SK-MEL-5 (cell line): ENCODE results near the gene PRKG1. TPM values are rescaled to one million over a fixed set of nuclear protein-coding genes. Genes with fewer than 3 reads are reported as not detected.

ENCODE experiments used
- DNase-seq: peaks from one replicate; pipeline ENCODE4 v3.0.0-alpha.2; 2016; ENCODE audit warnings: low read depth, low spot score
- in situ Hi-C: cut with HindIII; loops from 2 replicates; pipeline ENCODE4 v1.10.0; 2016; ENCODE audit warnings: low sequenced_read_pairs, high pct_unique_total_duplicates, low pct_unique_long_range_greater_than_20kb
- total RNA-seq: library from RNA; depleted of rRNA; stranded (reverse); fragments of >200 nt; shearing (Covaris generic); gene quantifications from 2 replicates; pipeline ENCODE4 v1.2.3, GENCODE V29; 2014

The PRKG1 gene
- total RNA-seq, 1 experiment from 2014 or later = 4.6 TPM

DNA sequence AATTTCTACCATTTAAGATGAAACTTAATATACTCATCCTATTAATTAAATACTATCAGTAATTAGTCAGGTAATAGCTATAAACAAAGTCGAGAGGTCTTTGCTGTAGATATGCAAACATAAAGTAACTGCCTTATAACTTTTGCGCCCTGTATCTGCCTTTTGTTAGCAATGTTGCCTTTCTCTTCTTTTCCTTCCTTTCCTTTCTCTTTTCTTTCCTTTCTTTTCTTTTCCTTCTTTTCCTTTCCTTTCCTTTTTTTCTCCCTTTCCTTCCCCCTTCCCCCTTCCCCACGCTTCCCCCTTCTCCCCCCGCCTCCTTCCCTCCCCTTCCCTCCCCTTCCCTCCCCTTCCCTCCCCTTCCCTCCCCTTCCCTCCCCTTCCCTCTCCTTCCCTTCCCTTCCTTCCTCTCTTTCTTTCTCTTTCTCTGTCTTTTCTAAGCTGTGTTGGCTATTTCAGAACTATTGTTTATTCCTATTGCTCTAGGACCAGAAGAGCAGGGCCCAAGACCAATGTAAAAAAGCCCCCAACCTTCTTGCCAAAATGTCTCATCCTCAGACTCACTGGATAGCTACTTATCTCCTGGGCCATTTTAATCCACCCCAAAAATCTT is 1174.5 kb downstream of the PRKG1 start:
- in situ Hi-C loops = no loop called here
- DNase-seq = no peak

- in situ Hi-C loops = no loop called here
- DNase-seq = no peak
Measured at GRCh38 chr10:52249850-52250395, 1175.6 kb downstream of the PRKG1 start.

GRCh38 chr10:52250510-52250909 is 1176.2 kb downstream of the PRKG1 start:
- DNase-seq = no peak
- in situ Hi-C loops = no loop called here

GRCh38 chr10:52252307-52252706 is 1178.0 kb downstream of the PRKG1 start:
- DNase-seq = no peak
- in situ Hi-C loops = no loop called here

DNA sequence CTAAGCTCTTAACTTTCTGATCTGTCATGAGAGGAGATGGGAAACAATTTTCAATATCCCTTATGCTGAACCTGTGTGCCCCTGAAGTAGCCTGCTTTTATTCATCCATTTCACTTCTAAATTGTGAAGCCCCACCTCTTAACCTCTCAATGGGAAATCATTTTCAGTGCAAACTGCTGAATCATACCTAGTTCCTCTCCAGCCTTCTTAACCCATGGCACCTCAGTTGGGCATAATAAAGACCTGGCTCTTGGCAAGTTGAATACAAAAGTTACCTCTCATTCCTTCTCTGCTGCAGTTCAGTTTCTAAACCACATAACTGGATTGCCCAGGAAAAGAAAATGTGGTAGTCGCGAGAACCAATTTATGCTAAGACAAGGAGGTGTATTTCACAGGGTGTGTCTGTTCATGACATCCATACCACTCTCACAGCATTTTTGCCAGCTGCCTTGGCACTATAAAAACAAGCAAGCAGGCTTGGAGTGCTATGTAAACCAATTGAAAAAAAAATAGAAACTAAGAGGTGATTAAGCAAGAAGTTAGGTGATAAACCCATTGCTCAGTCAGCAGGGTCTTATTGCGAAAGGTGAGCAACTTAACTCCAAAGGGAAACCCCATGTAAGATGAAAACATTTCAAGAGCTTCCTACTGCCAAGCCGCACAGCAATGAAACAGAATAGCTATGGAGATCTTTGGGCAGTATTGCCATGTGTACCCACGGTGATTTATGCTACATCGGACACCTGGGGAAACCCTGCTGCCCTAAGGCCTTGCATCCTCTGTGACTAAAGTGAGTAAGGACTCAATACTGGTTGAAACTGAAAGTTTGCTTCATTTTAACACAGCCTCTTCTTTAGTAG is 1182.8 kb downstream of the PRKG1 start:
- in situ Hi-C loops = no loop called here
- no peak for DNase-seq

DNA sequence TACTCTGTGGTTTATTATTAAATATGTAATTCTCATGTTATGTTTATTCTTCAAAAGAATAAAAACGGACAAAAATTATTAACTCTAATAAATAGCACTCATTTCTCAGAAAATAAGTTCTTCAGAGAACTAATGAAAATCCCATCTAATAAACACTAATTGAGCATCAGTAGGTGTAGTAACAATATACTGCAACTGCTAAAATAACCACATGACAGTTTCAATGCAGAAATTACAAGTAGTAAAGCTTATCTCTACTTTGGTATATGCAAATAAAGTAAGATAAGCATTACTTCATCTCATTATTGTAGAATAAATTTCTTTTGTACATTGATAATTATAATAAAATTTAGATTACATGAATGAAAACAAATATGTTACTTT is 1183.4 kb downstream of the PRKG1 start:
- DNase-seq = no peak
- in situ Hi-C loops = no loop called here

- DNase-seq = no peak
- in situ Hi-C loops = no loop called here
Measured at GRCh38 chr10:52258799-52259425, 1184.6 kb downstream of the PRKG1 start.

- in situ Hi-C loops = no loop called here
- no peak for DNase-seq
Measured at GRCh38 chr10:52259426-52259812, 1185.1 kb downstream of the PRKG1 start.

- in situ Hi-C loops = no loop called here
Measured at GRCh38 chr10:52261362-52261761, 1187.1 kb downstream of the PRKG1 start.

GRCh38 chr10:52265131-52265926 is 1191.0 kb downstream of the PRKG1 start:
- in situ Hi-C loops = no loop called here
- DNase-seq = no peak

More at GRCh38 chr10:52261362-52261761, 1187.1 kb downstream of the PRKG1 start:
- no peak for DNase-seq

DNA sequence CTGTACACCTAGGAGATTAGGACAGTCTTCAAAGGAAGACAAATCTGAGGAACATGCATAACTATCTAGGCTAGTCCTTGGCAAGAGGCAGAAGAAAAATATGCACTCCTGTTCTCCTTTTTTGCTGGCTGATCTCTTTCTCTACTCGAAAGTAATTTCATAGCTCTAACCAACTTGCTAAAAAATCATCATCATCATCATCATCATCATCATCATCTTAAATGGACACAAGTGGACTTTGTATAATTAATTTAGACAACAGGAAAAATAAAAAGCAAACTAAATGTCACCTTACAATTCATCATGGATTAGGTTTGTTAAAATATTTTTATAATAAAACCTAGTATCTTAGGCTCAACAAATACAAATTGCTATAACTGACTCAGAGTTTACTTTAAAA is 1192.6 kb downstream of the PRKG1 start:
- in situ Hi-C loops = no loop called here

DNA sequence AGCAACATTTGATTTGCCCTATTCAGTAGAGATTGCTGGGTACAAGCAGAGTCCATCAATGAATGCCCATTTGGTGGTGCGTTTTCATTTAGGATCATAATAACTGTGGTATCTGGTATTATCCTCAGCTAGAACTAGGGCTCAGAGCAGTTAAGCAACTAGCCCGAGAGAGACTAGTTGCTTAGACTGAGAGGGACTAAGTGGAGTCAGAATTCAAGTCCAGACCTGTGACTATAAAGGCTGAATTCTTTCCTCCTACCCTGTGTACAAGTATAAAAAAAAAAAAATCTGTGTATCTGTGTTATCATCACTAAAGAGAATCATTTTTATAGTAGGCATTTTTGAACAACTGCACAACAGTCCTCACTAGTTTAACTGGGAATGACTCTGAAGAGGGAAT is 1194.5 kb downstream of the PRKG1 start:
- DNase-seq = no peak
- in situ Hi-C loops = no loop called here

More for the DNA sequence above, 1192.6 kb downstream of the PRKG1 start:
- DNase-seq = no peak

GRCh38 chr10:52269233-52269632 is 1194.9 kb downstream of the PRKG1 start:
- in situ Hi-C loops = no loop called here
- no peak for DNase-seq

DNA sequence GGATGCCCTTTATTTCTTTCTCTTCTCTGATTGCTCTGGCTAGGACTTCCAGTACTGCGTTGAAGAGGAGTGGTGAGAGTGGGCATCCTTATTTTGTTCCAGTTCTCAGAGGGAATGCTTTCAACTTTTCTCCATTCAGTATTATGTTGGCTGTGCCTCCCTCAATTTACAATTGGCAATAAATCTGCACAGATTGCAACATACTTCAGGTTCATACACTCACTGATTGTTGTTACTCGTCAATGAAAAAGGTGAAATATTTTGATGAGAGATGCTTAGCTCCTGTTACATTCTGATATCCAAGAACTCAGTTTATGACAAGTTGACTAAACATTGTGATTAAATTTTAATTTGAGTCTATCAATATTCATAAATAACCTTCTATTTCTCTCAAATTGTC is 1201.9 kb downstream of the PRKG1 start:
- in situ Hi-C loops = no loop called here

DNA sequence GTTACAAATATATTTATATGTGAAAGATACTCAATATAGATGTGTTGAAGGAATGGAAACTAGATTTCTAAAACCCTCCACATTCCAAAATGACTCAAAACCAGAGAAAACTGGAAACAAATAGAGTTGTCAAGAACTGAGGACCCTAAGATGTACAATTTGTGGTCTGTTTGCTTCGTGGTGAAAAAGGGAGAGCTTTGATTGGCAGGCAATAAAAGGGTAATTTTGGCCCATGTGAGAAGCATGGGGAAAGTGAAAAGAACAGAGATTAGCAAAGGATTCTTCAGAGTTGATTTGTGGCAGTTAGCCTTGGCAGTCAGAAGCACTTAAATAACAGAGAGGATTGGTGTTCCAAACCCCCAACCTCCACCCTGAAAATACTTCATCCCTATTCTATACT is 1202.7 kb downstream of the PRKG1 start:
- DNase-seq = no peak
- in situ Hi-C loops = no loop called here

More for the DNA sequence above, 1201.9 kb downstream of the PRKG1 start:
- no peak for DNase-seq

DNA sequence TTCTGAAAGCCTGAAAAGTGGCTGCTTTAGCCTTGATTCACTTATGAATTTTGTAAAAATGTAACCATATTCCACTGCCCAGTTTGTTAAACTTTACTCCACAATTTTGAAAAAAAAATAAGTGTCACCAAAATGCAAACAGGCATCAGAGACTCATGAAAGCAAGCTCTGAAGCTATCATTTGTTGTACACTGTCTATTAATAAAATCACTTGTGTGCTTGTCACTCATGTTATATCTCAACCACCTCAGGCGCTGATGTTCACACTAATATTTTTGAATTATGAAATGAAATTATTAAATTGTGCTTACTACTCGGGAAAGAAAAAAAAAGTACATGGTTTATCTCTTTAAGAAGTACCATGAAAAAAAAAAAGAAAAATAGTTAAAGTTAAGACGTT is 1205.3 kb downstream of the PRKG1 start:
- no peak for DNase-seq
- in situ Hi-C loops = no loop called here

GRCh38 chr10:52280051-52280450 is 1205.8 kb downstream of the PRKG1 start:
- in situ Hi-C loops = no loop called here
- no peak for DNase-seq

DNA sequence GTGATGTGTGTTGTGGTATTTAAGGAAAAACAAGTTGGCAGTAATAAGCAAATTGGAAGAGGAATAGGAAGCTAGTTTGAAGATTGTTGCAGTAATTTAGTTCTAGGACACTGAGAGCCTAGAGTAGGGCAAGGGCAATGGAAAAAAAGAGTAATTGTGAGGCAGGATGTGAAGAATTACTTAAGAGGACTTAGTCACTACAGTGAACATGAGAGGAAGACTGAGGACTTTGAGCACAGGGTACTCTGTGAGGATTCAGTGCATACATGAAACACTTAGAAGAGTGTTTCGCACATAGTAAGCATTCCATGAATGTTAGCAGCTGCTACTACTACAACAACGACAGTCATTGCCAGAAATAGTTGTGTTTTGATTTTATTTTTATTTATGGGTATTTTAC is 1208.9 kb downstream of the PRKG1 start:
- DNase-seq = no peak
- in situ Hi-C loops = no loop called here
